MM.1S (cell line): Measurements from ENCODE around the gene IFI35.

ENCODE experiments used
- EZH2 ChIP-seq: fragments of 300-600 bp; sonication (generic); optimal IDR thresholded peaks from 2 replicates; pipeline ENCODE3; 2017; ENCODE audit warnings: low read depth, mild to moderate bottlenecking, antibody characterized with exemption, low read length, mixed read lengths
- EZH2phosphoT487 ChIP-seq: fragments of 300-600 bp; sonication (generic); IDR thresholded peaks from 2 replicates; pipeline ENCODE4 v1.6.1; 2018; ENCODE audit warnings: antibody characterized with exemption, low read length
- TF ChIP-seq, protein P1 (sequence below): fragments of 300-600 bp; sonication (generic); IDR thresholded peaks from 2 replicates; pipeline ENCODE4 v1.5.1; 2016; ENCODE audit warnings: antibody characterized with exemption, low read length, mixed read lengths

DNA sequence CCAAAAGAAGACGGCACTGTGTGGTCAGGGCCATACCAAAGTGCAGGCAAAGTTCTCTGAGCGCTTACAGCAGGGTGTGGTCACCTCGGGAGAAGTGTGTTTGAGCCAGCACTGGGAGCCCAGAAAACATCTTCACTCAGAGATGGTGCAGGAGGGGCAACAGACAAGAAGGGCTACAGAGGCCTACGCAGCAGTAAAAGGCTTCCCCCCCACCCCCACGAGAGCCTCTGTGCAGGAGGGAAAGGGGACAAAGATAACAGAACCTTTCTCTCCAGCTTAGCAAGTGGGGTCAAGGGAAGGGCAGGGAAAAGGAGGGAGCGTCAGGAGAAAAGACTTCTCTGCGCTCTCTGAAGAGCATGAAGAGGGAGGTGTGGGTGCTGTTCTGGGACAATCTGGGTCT lies 12.8 kb downstream of the IFI35 start:
- TF ChIP-seq, protein P1, sequence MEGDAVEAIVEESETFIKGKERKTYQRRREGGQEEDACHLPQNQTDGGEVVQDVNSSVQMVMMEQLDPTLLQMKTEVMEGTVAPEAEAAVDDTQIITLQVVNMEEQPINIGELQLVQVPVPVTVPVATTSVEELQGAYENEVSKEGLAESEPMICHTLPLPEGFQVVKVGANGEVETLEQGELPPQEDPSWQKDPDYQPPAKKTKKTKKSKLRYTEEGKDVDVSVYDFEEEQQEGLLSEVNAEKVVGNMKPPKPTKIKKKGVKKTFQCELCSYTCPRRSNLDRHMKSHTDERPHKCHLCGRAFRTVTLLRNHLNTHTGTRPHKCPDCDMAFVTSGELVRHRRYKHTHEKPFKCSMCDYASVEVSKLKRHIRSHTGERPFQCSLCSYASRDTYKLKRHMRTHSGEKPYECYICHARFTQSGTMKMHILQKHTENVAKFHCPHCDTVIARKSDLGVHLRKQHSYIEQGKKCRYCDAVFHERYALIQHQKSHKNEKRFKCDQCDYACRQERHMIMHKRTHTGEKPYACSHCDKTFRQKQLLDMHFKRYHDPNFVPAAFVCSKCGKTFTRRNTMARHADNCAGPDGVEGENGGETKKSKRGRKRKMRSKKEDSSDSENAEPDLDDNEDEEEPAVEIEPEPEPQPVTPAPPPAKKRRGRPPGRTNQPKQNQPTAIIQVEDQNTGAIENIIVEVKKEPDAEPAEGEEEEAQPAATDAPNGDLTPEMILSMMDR = no peak
- TF ChIP-seq EZH2 (no peak), EZH2phosphoT487 (no peak)
